A549 treated with Hydrocortisone at 1 μM for 4 hours (cell line): ENCODE data around the gene CIC. TPM values are rescaled to one million over a fixed set of nuclear protein-coding genes. Genes with fewer than 3 reads are reported as not detected.

Experiments used
- total RNA-seq: library from RNA; stranded (reverse); fragments of 200-300 nt; extraction: Qiagen RNA extraction; gene quantifications from 5 replicates; pipeline ENCODE4 v1.2.3, GENCODE V29; 2022

The CIC gene
- total RNA-seq, result 43.1 to 51.1 TPM (median 46.7 TPM) in 5 replicates

DNA sequence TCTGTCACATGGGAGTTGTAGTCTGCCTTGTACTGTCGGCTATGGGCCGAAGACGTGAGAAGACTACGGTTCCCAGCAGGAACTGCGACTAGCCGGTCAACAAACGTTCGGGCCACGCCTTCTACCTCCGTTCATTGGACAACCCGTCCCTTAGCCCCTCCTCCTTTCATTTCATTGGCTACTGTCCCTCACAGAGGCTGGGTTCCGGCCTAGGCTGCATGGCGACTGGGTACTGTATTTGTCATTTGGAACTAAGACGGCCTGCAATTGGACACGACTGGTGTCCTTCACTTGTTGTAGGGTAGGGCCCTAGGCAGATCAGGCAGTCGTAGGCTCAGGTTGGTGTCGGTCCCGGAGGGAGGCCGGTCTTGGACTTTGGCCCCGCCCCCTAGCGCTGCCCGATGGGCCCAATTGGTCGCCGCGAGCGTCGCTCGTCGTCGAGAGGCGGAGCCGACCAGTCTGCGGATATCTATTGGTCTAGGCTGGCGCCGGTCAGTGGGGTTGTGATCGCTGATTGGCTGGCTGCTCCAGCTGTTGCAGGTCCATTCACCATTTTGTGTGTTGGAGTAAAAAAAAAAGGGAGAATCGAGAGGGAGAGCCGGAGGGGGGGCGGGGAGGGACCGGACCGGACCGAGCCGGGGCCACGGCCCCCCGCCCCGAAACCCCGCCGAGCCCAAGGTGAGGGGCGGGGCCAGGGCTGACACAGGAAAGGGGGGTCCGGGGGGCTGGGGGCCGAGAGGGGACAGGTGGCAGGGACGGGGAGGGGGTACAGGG lies at the start of gene CIC:
Gene CIC, plus strand, starts transcription at position 549 of the 774 bp plus-strand sequence. CDS start 2,532 bp downstream, outside the sequence.

DNA sequence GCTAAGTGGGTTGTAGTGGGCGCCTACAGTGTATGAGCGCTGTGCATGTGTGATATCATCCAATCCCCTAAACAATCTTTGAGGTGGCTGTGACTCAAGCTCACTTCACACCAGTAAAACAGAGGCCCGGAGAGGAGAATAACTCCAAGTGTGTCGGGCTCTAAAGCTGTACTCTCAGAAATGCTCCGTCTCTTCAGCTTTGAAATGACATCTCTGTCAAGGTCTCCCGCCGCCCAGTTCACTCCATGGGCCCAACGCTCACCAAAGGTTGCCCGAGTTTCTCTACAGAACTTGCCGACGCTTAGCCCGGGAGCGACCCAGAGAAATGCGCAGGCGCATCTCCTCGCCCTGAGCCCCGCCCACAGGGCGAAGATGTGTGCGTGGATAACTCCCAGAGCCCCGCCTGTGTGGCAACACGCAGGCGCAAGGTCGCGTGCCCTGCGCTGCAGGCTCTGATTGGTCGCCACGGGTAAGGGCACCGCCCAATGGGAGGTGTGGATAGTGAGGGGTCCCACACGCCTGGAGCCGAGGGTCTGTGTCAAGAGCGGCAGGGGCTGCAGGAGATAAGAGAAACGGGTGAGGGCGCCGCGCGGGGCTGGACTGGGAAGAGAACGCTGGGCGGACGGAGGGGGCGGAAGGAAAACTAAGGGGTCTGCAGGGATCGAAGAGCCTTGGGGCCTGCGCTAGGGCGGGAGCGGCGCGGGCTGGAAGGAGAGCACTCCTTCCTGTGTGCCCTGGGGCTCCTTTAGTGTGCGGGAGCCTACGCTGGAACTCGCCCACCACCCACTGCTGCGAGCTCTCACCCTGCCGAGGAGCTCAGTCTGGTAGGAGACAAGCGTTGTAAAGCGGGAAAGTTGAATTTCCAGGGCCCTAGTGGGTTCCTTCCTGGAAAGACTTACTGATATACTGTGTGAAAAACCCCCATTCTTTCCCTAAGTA lies 49.0 kb upstream of the CIC start, which contains the start of gene ZNF526:
Gene ZNF526, plus strand, starts transcription at position 501 of the 939 bp plus-strand sequence. CDS start 4,092 bp downstream, outside the sequence.

DNA sequence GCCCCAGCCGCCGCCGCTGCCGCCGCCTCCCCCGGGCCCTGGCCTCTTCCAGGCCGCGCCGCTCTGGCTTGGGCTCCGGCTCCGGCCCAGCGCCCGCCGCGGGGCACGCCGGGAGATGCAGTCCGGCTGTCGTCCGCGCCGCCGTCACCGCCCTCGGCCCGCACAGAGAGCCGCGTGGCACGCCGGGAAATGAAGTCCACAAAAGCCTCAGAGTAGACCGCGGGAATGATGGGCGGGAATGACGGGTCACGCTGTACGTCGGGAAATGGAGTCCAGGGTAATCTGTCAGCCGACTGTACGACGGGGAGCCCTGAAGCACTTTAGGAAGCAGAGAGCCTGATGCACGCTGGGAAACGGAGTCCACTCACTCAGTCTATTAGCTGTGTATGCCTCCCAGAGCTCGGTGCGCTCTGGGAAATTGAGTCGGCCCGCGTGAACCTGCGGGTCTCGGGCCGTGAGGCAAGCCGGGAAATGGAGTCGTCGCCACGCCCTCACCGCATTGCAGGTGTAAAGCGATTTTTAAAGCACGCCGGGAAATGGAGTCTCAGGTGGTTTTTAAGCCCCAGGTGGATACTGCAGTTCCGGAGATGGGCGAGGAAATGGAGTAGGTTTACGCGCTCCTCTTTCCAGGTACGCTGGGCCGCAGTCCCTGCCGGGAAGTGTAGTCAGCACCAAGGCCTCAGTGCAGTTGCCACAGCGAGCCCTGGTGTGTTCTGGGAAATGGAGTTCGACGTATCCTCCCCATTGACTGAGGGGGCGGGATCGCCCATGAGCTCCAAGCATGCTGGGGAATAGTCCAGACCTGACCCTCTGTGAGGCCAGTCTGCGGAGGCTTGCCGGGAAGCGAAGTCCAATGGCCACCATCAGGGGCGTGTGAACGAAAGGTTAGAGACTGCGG lies 26.3 kb upstream of the CIC start, which contains the start of gene GSK3A:
Gene GSK3A, minus strand, starts transcription at position 91 of the 898 bp plus-strand sequence. CDS start 137 bp downstream, outside the sequence.

DNA sequence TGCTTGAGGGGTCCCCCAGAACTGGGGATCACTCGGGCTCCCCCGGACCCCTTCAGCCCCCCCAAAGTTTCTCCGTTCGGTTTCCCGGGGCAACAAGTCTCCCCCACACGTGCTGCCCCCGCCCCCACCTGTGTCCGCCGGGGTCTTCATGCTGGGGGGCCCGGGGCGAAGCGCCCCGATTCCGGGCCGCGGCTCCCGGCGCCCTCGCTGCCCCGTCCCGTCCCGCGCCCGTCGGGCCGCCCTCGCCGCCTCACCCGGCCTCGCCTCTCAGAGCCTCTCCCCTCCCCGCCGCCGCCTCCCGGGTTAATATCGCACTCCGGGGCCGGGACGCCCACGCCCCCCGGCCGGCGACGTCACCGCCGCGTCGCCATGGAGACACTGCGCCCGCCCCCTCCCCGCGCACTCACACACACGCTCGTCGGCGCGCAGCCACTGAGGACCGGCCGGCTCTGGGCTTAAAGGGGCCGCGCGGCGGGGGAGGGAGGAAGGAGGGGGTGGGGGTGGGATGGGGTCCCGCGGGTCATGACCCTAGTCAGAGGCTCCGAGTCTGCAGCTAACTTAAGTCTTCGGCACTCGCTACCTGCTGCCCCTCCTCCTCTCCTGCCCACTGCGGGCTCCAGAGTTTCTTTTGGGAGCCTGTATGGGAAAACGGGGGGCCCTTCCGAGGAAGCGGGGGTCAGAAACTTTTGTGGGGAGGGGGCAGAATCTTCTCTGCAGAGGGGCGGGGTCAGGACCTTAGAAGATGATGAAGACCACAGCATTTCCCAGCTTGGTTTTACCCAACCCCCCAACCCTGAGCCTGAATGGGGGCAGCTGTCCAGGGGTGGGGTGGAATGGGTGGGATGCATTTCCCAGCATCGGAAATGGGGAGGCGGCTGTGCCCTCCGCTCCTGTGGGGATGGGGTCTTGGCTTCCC lies 13.9 kb upstream of the CIC start, which contains the start of gene ERF:
Gene ERF, minus strand, starts transcription at position 279 of the 916 bp plus-strand sequence. Its CDS starts 129 bp downstream, at position 150.

DNA sequence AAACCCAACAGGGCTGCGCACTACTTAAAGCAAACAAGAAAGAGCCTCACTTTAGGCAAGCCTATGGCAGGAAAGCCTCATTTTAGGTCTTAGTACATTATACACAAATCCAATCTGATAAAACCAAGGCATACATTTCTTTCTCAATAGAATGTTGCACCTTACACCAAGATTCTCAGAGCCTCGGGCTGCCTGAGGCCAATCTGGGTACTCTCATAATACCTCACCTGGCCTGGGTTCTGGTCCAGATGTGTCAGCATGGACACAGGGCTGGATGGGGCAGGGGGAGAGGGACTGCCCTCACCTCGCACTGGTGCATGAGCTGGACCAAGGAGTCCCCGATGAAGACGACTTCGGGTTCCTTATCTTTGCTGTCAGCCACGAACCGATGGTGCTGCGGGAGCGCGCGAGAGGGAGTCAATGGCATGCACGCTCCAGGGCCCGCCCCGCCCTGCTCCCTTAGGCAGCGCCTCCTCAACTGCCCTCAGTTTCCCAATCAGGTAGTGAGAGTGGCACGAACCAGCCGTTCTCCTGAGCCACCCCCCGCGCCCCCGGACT lies 32.7 kb downstream of the CIC start, which contains the start of gene PRR19:
Gene PRR19, plus strand, starts transcription at position 487 of the 558 bp plus-strand sequence. CDS start 7,453 bp downstream, outside the sequence.

DNA sequence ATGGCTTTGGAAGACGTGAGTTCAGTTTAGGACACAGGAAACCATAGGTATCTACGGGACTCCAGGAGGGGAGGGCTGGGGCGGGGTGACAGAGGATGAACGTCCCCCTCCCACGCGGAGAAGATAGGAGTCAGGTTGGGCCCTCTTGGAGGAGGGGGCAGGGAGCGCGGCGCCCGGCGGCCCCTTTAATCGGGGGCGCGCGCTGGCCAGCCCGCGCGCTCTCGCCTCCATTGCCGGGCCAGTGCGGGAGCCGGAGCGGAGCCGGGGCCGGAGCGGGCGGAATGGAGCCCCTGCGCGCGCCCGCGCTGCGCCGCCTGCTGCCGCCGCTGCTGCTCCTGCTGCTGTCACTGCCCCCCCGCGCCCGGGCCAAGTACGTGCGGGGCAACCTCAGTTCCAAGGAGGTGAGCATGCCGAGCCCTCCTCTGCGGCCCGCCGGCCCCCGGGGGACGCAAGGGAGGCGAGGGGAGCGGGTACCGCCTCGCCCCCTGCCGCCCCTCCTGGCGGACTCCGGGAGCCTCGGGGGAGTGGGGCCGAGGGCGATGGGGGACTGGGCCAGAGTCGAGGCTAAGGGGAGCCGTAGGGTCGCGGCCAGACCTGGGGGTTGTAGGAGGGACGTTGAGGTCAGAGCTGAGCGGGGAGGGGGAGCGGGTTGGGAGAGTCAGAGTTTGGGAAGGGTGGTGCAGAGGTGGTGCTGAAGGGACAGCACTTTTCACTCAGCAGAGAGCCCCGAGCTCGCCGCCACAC lies 44.2 kb downstream of the CIC start, which contains the start of gene TMEM145:
Gene TMEM145, plus strand, starts transcription at position 214 of the 744 bp plus-strand sequence. Its CDS starts 68 bp downstream, at position 282.

DNA sequence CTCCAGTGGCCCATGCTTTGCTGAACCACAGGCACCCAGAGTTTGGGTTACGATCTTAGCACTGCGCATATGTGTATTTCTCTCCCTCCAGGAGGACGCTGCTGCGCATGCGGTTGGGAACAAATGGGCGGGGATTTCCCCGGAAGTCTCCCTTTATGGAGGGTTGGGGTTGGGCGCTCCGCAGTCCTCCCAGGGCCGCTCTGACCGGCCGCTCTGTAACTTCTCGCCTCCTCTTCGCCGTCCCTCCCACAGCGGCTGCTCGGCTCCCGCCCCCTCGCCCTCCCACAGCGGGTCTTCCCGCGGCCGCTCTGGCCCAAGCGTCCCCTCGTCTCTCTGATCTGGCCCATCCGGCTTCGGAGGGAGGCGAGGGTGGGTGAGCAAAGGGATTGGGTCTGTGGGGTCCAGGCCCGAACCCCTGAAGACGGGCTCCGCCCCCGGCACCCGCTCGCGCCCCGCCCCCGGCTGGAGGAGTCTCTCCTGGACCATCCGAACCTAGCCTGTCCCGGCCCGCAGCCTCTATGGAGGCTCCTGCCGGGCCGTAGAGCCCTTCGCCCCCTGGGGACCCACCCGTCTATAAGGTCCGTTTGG lies 56.4 kb downstream of the CIC start, which contains the start of gene MEGF8:
Gene MEGF8, plus strand, starts transcription at position 328 of the 588 bp plus-strand sequence. CDS start 609 bp downstream, outside the sequence.

Other genes with a start within 250 kb of the CIC start
- gene GRIK5, start 199.0 kb upstream of the CIC start, total RNA-seq, result 0.38 to 0.52 TPM (median 0.48 TPM) in 5 replicates
- gene ZNF574, start 193.1 kb upstream of the CIC start, total RNA-seq, result 32.0 to 38.0 TPM (median 35.5 TPM) in 5 replicates
- 0.33 to 0.80 TPM (median 0.70 TPM) in 5 replicates for gene POU2F2, start 136.8 kb upstream of the CIC start, total RNA-seq
- gene DEDD2, start 51.6 kb upstream of the CIC start, total RNA-seq, result 59.0 to 69.4 TPM (median 63.5 TPM) in 5 replicates
- 18.7 to 20.1 TPM (median 20.0 TPM) in 5 replicates for gene ZNF526, start 48.9 kb upstream of the CIC start, total RNA-seq
- 118 to 151 TPM (median 144 TPM) in 5 replicates for gene GSK3A, start 26.6 kb upstream of the CIC start, total RNA-seq
- 105 to 120 TPM (median 116 TPM) in 5 replicates for gene ERF, start 14.1 kb upstream of the CIC start, total RNA-seq
- 3.3 to 4.2 TPM (median 3.7 TPM) in 5 replicates for gene PRR19, start 32.9 kb downstream of the CIC start, total RNA-seq
- gene PAFAH1B3, start 33.4 kb downstream of the CIC start, total RNA-seq, result 111 to 151 TPM (median 145 TPM) in 5 replicates
- gene TMEM145, start 44.1 kb downstream of the CIC start, total RNA-seq, result 3.2 to 4.0 TPM (median 3.9 TPM) in 5 replicates
- gene MEGF8, start 56.4 kb downstream of the CIC start, total RNA-seq, result 20.2 to 29.1 TPM (median 23.4 TPM) in 5 replicates
- gene CNFN, start 121.0 kb downstream of the CIC start, total RNA-seq, result 29.2 to 53.3 TPM (median 43.8 TPM) in 5 replicates
- gene LIPE, start 158.1 kb downstream of the CIC start, total RNA-seq, result 1.3 to 2.8 TPM (median 1.7 TPM) in 5 replicates
- 0.09 TPM in 1 of 5 replicates, not detected in the others for gene CXCL17, start 173.7 kb downstream of the CIC start, total RNA-seq